MCF 10A (cell line): ENCODE data around the gene SGTB. TPM values are rescaled to one million over a fixed set of nuclear protein-coding genes. Genes with fewer than 3 reads are reported as not detected.
"Not testable (repeated sequence)": the region's sequence is repeated elsewhere in the genome, so short reads cannot be mapped to it uniquely, and the experiment has no call there.

Experiments
- BruUV-seq: library from RNA; stranded (reverse); fragments of 400-500 nt; replicated peaks from 2 replicates; lab custom pipeline; 2021; lab: Mats Ljungman, UMichigan
- CTCF ChIA-PET: fragments of 300-600 bp; sonication (Branson Sonifier 250); formaldehyde crosslinking; extraction: SDS; loops from one replicate; lab custom pipeline; 2021; ENCODE audit warnings: antibody characterized with exemption, inconsistent platforms; lab: Yijun Ruan, JAX
- POLR2A ChIA-PET: fragments of 300-600, 350-650 bp; sonication (Branson Sonifier 250); formaldehyde crosslinking; extraction: SDS; loops from one replicate; lab custom pipeline; 2020; ENCODE audit warnings: antibody characterized with exemption, inconsistent platforms; lab: Yijun Ruan, JAX
- DNase-seq: peaks from one replicate; pipeline ENCODE4 v3.0.0-alpha.2; 2018; ENCODE audit not compliant: unreplicated experiment
- H3K27ac Mint-ChIP-seq: one replicate; pipeline ENCODE4 v1.8.0; 2022; ENCODE audit warnings: mild to moderate bottlenecking, low read depth, mixed read lengths; ENCODE audit not compliant: unreplicated experiment
- H3K27me3 Mint-ChIP-seq: one replicate; pipeline ENCODE4 v1.8.0; 2022; ENCODE audit warnings: mixed read lengths; ENCODE audit not compliant: insufficient read depth, unreplicated experiment
- H3K36me3 Mint-ChIP-seq: one replicate; pipeline ENCODE4 v1.8.0; 2022; ENCODE audit warnings: mild to moderate bottlenecking, moderate library complexity, mixed read lengths; ENCODE audit not compliant: insufficient read depth, unreplicated experiment
- H3K4me1 Mint-ChIP-seq: one replicate; pipeline ENCODE4 v1.8.0; 2022; ENCODE audit warnings: mixed read lengths; ENCODE audit not compliant: insufficient read depth, unreplicated experiment
- H3K4me3 Mint-ChIP-seq: one replicate; pipeline ENCODE4 v1.8.0; 2022; ENCODE audit warnings: mild to moderate bottlenecking, moderate library complexity, mixed read lengths; ENCODE audit not compliant: unreplicated experiment
- H3K9me3 Mint-ChIP-seq: one replicate; pipeline ENCODE4 v1.8.0; 2022; ENCODE audit warnings: mixed read lengths; ENCODE audit not compliant: unreplicated experiment
- CTCF ChIP-seq: fragments of 200-600 bp; IDR thresholded peaks from one replicate; pipeline ENCODE4 v1.8.0; 2022; ENCODE audit warnings: antibody characterized with exemption, mild to moderate bottlenecking; ENCODE audit not compliant: unreplicated experiment
- intact Hi-C: fragments of 100-400 bp; cut with micrococcal nuclease; formaldehyde crosslinking; loops from 2 replicates; pipeline ENCODE4 v1.14.1; 2022
- total RNA-seq: library from RNA; stranded (reverse); gene quantifications from 2 replicates; pipeline ENCODE4 v1.2.3, GENCODE V29; 2022

SGTB gene
- total RNA-seq, 1 experiment from 2014 or later, result 15.8 TPM

DNA sequence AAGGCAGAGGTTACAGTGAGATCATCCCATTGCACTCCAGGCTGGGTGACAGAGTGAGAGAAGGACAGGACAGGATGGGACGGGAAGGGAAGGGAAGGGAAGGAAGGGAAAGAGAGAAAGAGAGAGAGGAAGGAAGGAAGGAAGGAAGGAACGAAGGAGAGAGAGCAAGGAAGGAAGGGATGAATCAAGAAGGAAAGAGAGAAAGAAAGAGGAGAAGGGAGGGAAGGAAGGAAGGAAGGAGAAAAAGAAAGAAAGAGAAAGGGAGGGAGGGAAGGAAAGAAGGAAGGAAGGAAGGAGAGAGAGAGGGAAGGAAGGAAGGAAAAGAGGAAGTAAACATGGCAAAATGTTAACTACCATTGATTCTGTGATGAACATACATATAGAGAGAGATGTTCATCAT is 28.8 kb downstream of the SGTB start:
- DNase-seq, result no peak
- no peaks in the 10 kb centered on the region for H3K4me1 Mint-ChIP-seq
- no TSS peak for BruUV-seq
- no peak overlapping the region for H3K4me3 Mint-ChIP-seq
- ChIA-PET POLR2A (no interaction called here), CTCF (no interaction called here)
- TF ChIP-seq CTCF, result no peak
- no peaks in the 10 kb centered on the region for H3K27me3 Mint-ChIP-seq
- H3K36me3 Mint-ChIP-seq, result peaks cover 27% of the 10 kb centered on the region
- no peak overlapping the region for H3K27ac Mint-ChIP-seq
- no peaks in the 10 kb centered on the region for H3K9me3 Mint-ChIP-seq
- intact Hi-C loops, result no loop called here

DNA sequence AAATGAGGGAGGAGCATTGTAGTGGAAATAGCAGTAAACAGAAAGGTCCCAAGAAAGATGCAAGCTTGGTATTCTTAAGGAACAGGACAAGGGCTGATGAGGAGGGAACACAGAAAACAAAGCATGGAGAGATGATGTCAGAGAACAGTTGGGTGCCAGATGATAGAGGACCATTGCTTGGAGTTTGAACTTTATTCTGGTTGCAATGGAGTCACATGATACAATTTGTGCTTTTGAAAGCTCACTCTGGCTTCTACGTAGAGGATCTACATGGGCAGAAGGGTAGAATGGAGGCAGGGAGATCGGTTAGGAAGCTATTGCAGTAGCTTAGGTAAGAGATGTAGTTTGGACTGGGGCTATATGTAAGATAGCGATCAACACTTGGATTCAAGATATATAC is 39.8 kb downstream of the SGTB start:
- H3K27ac Mint-ChIP-seq, result no peak overlapping the region
- H3K36me3 Mint-ChIP-seq, result peaks cover 18% of the 10 kb centered on the region
- DNase-seq, result no peak
- no peaks in the 10 kb centered on the region for H3K9me3 Mint-ChIP-seq
- H3K27me3 Mint-ChIP-seq, result no peaks in the 10 kb centered on the region
- BruUV-seq, result no TSS peak
- POLR2A ChIA-PET, result no interaction called here
- CTCF ChIA-PET, result no interaction called here
- no peak overlapping the region for H3K4me3 Mint-ChIP-seq
- TF ChIP-seq CTCF, result no peak
- H3K4me1 Mint-ChIP-seq, result no peaks in the 10 kb centered on the region
- intact Hi-C loops, result no loop called here

GRCh38 chr5:65676056-65676455 is 45.9 kb downstream of the SGTB start:
- BruUV-seq, H3K4me3 Mint-ChIP-seq, intact Hi-C loops, H3K27me3 Mint-ChIP-seq, H3K9me3 Mint-ChIP-seq, POLR2A ChIA-PET, H3K27ac Mint-ChIP-seq, H3K4me1 Mint-ChIP-seq, DNase-seq: not testable (repeated sequence)
- CTCF ChIA-PET, result interaction anchor here (2.5 kb wide), 1 partner anchor 11 kb away, joined by 12 read pairs; no protein-coding TSS in a partner anchor
- peaks cover 19% of the 10 kb centered on the region for H3K36me3 Mint-ChIP-seq

GRCh38 chr5:65674749-65675148 is 47.2 kb downstream of the SGTB start:
- no peak for TF ChIP-seq CTCF
- no peak overlapping the region for H3K4me3 Mint-ChIP-seq
- no TSS peak for BruUV-seq
- H3K27ac Mint-ChIP-seq, result no peak overlapping the region
- no peaks in the 10 kb centered on the region for H3K9me3 Mint-ChIP-seq
- no peaks in the 10 kb centered on the region for H3K27me3 Mint-ChIP-seq
- POLR2A ChIA-PET, result interaction anchor here (0.7 kb wide), 1 partner anchor 128 kb away, joined by 3 read pairs; no protein-coding TSS in a partner anchor
- H3K4me1 Mint-ChIP-seq, result no peaks in the 10 kb centered on the region
- DNase-seq, result no peak
- peaks cover 25% of the 10 kb centered on the region for H3K36me3 Mint-ChIP-seq
- CTCF ChIA-PET, result interaction anchor here (0.6 to 2.5 kb wide), 3 partner anchors 10 to 139 kb away, joined by 3 to 12 read pairs (median 3); no protein-coding TSS in a partner anchor
- intact Hi-C loops, result no loop called here
